HEK293 (cell line): ENCODE results near the gene SNX33.
A peak's percentile ranks its signal among the peaks of the same experiment; 100 is the strongest.

ENCODE experiments used
- CTCF ChIA-PET: fragments of 350-600 bp; formaldehyde crosslinking; extraction: SDS; loops from one replicate; lab custom pipeline; 2021; ENCODE audit warnings: antibody characterized with exemption; lab: Yijun Ruan, JAX
- POLR2A ChIA-PET: fragments of 300-600 bp; formaldehyde crosslinking; extraction: SDS; loops from one replicate; lab custom pipeline; 2020; ENCODE audit warnings: antibody characterized with exemption, inconsistent platforms; lab: Yijun Ruan, JAX
- H3K27ac ChIP-seq: fragments of 200-500 bp; sonication (Bioruptor generic); 2 replicates; pipeline ENCODE4 v1.5.1; 2014; ENCODE audit warnings: low read depth, low read length, control low read depth, inconsistent platforms; ENCODE audit errors: extremely low read depth
- H3K36me3 ChIP-seq, 2 experiments: fragments of 200-500 bp in 1 of 2; sonication (Bioruptor generic) in 1 of 2; 1 replicate in 1 of 2; 2 replicates in 1 of 2; pipeline ENCODE4 v1.5.1; 2014 to 2017; ENCODE audit warnings: inconsistent platforms in 2 of 2, low read length in 2 of 2; ENCODE audit not compliant: control insufficient read depth in 2 of 2, insufficient read depth in 1 of 2
- H3K4me1 ChIP-seq: fragments of 200-500 bp; sonication (Bioruptor generic); 2 replicates; pipeline ENCODE4 v1.5.1; 2014; ENCODE audit warnings: mild to moderate bottlenecking, low read length, inconsistent platforms; ENCODE audit not compliant: control insufficient read depth, insufficient read depth
- H3K4me3 ChIP-seq: 2 replicates; pipeline ENCODE4 v1.5.1; 2011; ENCODE audit warnings: low read depth, mild to moderate bottlenecking, control low read depth, low read length, moderate library complexity
- H3K9me3 ChIP-seq: fragments of 200-500 bp; sonication (Bioruptor generic); 2 replicates; pipeline ENCODE4 v1.5.1; 2014; ENCODE audit warnings: low read depth, low read length, inconsistent platforms; ENCODE audit not compliant: control insufficient read depth, insufficient read depth
- IKZF3 ChIP-seq: fragments of 450-650 bp; IDR thresholded peaks from 2 replicates; pipeline ENCODE4 v1.5.0; 2018; ENCODE audit warnings: missing biosample characterization, mild to moderate bottlenecking, missing genetic modification characterization, moderate library complexity
- PRDM1 ChIP-seq: fragments of 450-650 bp; formaldehyde crosslinking; IDR thresholded peaks from 2 replicates; pipeline ENCODE4; 2016; ENCODE audit warnings: missing biosample characterization, missing genetic modification characterization
- SCRT2 ChIP-seq: fragments of 450-650 bp; formaldehyde crosslinking; IDR thresholded peaks from 2 replicates; pipeline ENCODE4 v1.5.1; 2016; ENCODE audit warnings: missing biosample characterization, missing genetic modification characterization
- ZNF10 ChIP-seq: fragments of 450-650 bp; formaldehyde crosslinking; IDR thresholded peaks from 2 replicates; pipeline ENCODE4 v1.5.1; 2017; ENCODE audit warnings: missing biosample characterization, missing genetic modification characterization
- ZNF121 ChIP-seq: fragments of 450-650 bp; formaldehyde crosslinking; IDR thresholded peaks from 2 replicates; pipeline ENCODE4 v1.5.1; 2016; ENCODE audit warnings: missing biosample characterization, missing genetic modification characterization
- ZNF501 ChIP-seq: fragments of 450-650 bp; formaldehyde crosslinking; IDR thresholded peaks from 2 replicates; pipeline ENCODE4 v1.5.1; 2016; ENCODE audit warnings: missing biosample characterization, missing genetic modification characterization
- ZNF549 ChIP-seq: fragments of 450-650 bp; IDR thresholded peaks from 2 replicates; pipeline ENCODE4 v1.5.1; 2018; ENCODE audit warnings: missing biosample characterization, missing genetic modification characterization, mild to moderate bottlenecking, inconsistent platforms, moderate library complexity
- ZNF585B ChIP-seq: fragments of 450-650 bp; formaldehyde crosslinking; IDR thresholded peaks from 2 replicates; pipeline ENCODE4 v1.5.1; 2016; ENCODE audit warnings: missing biosample characterization, missing genetic modification characterization
- ZNF776 ChIP-seq: fragments of 450-650 bp; formaldehyde crosslinking; IDR thresholded peaks from 2 replicates; pipeline ENCODE4 v1.5.0; 2017; ENCODE audit warnings: missing biosample characterization, missing genetic modification characterization, borderline replicate concordance
- ZNF837 ChIP-seq: fragments of 450-650 bp; formaldehyde crosslinking; IDR thresholded peaks from 2 replicates; pipeline ENCODE4 v1.5.1; 2016; ENCODE audit warnings: missing biosample characterization, missing genetic modification characterization
- ZSCAN16 ChIP-seq: fragments of 450-650 bp; formaldehyde crosslinking; IDR thresholded peaks from 2 replicates; pipeline ENCODE4 v1.5.1; 2016; ENCODE audit warnings: missing biosample characterization, missing genetic modification characterization
- TF ChIP-seq, protein P1 (sequence below): fragments of 450-650 bp; formaldehyde crosslinking; IDR thresholded peaks from 2 replicates; pipeline ENCODE4 v1.5.1; 2016; ENCODE audit warnings: missing biosample characterization, missing genetic modification characterization
- TF ChIP-seq, protein P2 (sequence below): sonication (generic); formaldehyde crosslinking; IDR thresholded peaks from 2 replicates; pipeline ENCODE4 v1.8.1; 2022; ENCODE audit warnings: mild to moderate bottlenecking, moderate library complexity, missing genetic modification reagents
- TF ChIP-seq, protein P3 (sequence below): fragments of 450-650 bp; formaldehyde crosslinking; IDR thresholded peaks from 2 replicates; pipeline ENCODE4 v1.5.1; 2016; ENCODE audit warnings: missing biosample characterization, missing genetic modification characterization
- TF ChIP-seq, protein P4 (sequence below): fragments of 450-650 bp; formaldehyde crosslinking; IDR thresholded peaks from 2 replicates; pipeline ENCODE4 v1.5.1; 2016; ENCODE audit warnings: missing biosample characterization, missing genetic modification characterization
- TF ChIP-seq, protein P5 (sequence below): fragments of 450-650 bp; formaldehyde crosslinking; IDR thresholded peaks from 2 replicates; pipeline ENCODE4 v1.5.1; 2017; ENCODE audit warnings: missing biosample characterization, missing genetic modification characterization
- TF ChIP-seq, protein P6 (sequence below): fragments of 450-650 bp; formaldehyde crosslinking; IDR thresholded peaks from 2 replicates; pipeline ENCODE4 v1.5.1; 2016; ENCODE audit warnings: missing biosample characterization, missing genetic modification characterization

SNX33 gene

DNA sequence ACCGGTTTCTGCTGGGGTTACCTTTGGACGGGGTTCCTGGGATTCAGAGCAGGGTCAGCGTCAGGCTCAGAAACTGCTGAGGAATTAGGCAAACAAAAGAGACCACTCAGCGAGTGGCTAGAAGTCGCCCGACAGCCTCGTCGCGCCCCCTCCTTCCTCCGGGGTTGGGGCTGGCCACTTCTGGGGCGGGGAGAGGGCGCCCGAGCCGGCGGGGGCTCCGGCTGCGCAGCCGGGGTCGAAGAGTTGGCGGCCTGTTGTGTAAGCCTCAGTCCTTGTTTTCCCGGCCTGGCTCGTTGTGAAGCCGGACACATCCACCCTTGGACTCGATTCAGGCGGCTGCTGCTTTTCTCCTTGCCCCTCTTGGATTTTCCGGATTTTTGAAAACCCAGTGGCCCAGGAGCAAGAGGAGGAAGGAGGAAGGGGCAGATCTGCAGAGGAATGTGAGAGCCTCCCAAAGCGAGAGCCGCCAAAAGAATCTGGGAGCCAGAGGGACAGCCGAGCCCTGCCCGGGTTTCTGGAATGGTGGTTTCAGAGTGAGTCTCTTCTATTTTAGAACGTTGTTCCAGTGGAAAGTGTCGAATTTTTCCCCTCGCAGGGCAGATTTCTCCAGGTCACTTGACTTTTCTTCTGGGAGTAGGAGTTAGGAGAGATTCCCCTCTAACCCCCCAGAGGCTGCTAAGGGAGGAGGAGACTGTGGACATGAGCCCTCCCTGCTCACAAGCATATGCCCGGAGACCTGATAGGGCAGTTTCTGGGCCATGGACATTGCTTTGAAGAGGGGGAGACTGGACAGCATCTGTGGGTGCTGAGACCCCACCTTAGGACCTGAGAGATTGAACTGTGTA lies 666 bp downstream of the SNX33 start:
- CTCF ChIA-PET = interaction anchor here (0.6 to 2.9 kb wide), 10 partner anchors 11 to 314 kb away, joined by 3 to 22 read pairs (median 4); partner anchors contain the start of genes MAN2C1 and SNUPN

More for the DNA sequence above, 666 bp downstream of the SNX33 start:
- TF ChIP-seq ZSCAN16 (tag by site-specific recombination) (0 out of 2 replicates have a peak, but pooled peaks have one; percentile 8), PRDM1 (peak; percentile 13; the same call in 1 of the 2 replicates), IKZF3 (0 out of 2 replicates have a peak, but pooled peaks have one; percentile 45), ZNF837 (tag by site-specific recombination) (no peak), ZNF10 (0 out of 2 replicates have a peak, but pooled peaks have one; percentile 6), SCRT2 (tag by site-specific recombination) (0 out of 2 replicates have a peak, but pooled peaks have one; percentile 7), ZNF121 (tag by site-specific recombination) (no peak), ZNF585B (tag by site-specific recombination) (no peak), ZNF501 (tag by site-specific recombination) (0 out of 2 replicates have a peak, but pooled peaks have one; percentile 41), ZNF549 (no peak), ZNF776 (tag by site-specific recombination) (no peak)
- TF ChIP-seq, protein P1, sequence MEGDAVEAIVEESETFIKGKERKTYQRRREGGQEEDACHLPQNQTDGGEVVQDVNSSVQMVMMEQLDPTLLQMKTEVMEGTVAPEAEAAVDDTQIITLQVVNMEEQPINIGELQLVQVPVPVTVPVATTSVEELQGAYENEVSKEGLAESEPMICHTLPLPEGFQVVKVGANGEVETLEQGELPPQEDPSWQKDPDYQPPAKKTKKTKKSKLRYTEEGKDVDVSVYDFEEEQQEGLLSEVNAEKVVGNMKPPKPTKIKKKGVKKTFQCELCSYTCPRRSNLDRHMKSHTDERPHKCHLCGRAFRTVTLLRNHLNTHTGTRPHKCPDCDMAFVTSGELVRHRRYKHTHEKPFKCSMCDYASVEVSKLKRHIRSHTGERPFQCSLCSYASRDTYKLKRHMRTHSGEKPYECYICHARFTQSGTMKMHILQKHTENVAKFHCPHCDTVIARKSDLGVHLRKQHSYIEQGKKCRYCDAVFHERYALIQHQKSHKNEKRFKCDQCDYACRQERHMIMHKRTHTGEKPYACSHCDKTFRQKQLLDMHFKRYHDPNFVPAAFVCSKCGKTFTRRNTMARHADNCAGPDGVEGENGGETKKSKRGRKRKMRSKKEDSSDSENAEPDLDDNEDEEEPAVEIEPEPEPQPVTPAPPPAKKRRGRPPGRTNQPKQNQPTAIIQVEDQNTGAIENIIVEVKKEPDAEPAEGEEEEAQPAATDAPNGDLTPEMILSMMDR = 0 out of 2 replicates have a peak, but pooled peaks have one; percentile 5
- TF ChIP-seq, protein P2, sequence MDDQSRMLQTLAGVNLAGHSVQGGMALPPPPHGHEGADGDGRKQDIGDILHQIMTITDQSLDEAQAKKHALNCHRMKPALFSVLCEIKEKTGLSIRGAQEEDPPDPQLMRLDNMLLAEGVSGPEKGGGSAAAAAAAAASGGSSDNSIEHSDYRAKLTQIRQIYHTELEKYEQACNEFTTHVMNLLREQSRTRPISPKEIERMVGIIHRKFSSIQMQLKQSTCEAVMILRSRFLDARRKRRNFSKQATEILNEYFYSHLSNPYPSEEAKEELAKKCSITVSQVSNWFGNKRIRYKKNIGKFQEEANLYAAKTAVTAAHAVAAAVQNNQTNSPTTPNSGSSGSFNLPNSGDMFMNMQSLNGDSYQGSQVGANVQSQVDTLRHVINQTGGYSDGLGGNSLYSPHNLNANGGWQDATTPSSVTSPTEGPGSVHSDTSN (CRISPR knock-in tag) = 0 out of 2 replicates have a peak, but pooled peaks have one; percentile 1
- TF ChIP-seq, protein P3, sequence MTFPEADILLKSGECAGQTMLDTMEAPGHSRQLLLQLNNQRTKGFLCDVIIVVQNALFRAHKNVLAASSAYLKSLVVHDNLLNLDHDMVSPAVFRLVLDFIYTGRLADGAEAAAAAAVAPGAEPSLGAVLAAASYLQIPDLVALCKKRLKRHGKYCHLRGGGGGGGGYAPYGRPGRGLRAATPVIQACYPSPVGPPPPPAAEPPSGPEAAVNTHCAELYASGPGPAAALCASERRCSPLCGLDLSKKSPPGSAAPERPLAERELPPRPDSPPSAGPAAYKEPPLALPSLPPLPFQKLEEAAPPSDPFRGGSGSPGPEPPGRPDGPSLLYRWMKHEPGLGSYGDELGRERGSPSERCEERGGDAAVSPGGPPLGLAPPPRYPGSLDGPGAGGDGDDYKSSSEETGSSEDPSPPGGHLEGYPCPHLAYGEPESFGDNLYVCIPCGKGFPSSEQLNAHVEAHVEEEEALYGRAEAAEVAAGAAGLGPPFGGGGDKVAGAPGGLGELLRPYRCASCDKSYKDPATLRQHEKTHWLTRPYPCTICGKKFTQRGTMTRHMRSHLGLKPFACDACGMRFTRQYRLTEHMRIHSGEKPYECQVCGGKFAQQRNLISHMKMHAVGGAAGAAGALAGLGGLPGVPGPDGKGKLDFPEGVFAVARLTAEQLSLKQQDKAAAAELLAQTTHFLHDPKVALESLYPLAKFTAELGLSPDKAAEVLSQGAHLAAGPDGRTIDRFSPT (tag by site-specific recombination) = no peak
- TF ChIP-seq, protein P4, sequence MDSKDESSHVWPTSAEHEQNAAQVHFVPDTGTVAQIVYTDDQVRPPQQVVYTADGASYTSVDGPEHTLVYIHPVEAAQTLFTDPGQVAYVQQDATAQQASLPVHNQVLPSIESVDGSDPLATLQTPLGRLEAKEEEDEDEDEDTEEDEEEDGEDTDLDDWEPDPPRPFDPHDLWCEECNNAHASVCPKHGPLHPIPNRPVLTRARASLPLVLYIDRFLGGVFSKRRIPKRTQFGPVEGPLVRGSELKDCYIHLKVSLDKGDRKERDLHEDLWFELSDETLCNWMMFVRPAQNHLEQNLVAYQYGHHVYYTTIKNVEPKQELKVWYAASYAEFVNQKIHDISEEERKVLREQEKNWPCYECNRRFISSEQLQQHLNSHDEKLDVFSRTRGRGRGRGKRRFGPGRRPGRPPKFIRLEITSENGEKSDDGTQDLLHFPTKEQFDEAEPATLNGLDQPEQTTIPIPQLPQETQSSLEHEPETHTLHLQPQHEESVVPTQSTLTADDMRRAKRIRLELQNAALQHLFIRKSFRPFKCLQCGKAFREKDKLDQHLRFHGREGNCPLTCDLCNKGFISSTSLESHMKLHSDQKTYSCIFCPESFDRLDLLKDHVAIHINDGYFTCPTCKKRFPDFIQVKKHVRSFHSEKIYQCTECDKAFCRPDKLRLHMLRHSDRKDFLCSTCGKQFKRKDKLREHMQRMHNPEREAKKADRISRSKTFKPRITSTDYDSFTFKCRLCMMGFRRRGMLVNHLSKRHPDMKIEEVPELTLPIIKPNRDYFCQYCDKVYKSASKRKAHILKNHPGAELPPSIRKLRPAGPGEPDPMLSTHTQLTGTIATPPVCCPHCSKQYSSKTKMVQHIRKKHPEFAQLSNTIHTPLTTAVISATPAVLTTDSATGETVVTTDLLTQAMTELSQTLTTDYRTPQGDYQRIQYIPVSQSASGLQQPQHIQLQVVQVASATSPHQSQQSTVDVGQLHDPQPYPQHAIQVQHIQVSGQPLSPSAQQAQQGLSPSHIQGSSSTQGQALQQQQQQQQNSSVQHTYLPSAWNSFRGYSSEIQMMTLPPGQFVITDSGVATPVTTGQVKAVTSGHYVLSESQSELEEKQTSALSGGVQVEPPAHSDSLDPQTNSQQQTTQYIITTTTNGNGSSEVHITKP (tag by site-specific recombination) = peak; percentile 32; the same call in 1 of the 2 replicates
- TF ChIP-seq, protein P5, sequence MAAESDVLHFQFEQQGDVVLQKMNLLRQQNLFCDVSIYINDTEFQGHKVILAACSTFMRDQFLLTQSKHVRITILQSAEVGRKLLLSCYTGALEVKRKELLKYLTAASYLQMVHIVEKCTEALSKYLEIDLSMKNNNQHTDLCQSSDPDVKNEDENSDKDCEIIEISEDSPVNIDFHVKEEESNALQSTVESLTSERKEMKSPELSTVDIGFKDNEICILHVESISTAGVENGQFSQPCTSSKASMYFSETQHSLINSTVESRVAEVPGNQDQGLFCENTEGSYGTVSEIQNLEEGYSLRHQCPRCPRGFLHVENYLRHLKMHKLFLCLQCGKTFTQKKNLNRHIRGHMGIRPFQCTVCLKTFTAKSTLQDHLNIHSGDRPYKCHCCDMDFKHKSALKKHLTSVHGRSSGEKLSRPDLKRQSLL (tag by site-specific recombination) = peak; percentile 79
- TF ChIP-seq, protein P6, sequence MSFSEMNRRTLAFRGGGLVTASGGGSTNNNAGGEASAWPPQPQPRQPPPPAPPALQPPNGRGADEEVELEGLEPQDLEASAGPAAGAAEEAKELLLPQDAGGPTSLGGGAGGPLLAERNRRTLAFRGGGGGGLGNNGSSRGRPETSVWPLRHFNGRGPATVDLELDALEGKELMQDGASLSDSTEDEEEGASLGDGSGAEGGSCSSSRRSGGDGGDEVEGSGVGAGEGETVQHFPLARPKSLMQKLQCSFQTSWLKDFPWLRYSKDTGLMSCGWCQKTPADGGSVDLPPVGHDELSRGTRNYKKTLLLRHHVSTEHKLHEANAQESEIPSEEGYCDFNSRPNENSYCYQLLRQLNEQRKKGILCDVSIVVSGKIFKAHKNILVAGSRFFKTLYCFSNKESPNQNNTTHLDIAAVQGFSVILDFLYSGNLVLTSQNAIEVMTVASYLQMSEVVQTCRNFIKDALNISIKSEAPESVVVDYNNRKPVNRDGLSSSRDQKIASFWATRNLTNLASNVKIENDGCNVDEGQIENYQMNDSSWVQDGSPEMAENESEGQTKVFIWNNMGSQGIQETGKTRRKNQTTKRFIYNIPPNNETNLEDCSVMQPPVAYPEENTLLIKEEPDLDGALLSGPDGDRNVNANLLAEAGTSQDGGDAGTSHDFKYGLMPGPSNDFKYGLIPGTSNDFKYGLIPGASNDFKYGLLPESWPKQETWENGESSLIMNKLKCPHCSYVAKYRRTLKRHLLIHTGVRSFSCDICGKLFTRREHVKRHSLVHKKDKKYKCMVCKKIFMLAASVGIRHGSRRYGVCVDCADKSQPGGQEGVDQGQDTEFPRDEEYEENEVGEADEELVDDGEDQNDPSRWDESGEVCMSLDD = 0 out of 2 replicates have a peak, but pooled peaks have one; percentile 3
- Histone ChIP-seq H3K27ac (peak overlapping the region; percentile 74; the same call in 1 of the 2 replicates), H3K9me3 (no peaks in the 10 kb centered on the region), H3K36me3 (peaks cover 0 to 10% of the 10 kb centered on the region in 2 experiments; a peak in 1 of 3 replicates), H3K4me3 (peak overlapping the region; percentile 73), H3K4me1 (no peaks in the 10 kb centered on the region)
- POLR2A ChIA-PET = interaction anchor here (0.5 to 2.6 kb wide), 18 partner anchors 10 to 1619 kb away, joined by 3 to 24 read pairs (median 8); partner anchors contain the start of genes MAN2C1, PTPN9, SIN3A and SNUPN
